GM20000 (cell line): ENCODE measurements around the gene DOCK8.

ENCODE experiments used
- DNase-seq: peaks from one replicate; pipeline ENCODE4 v3.0.0; 2012; ENCODE audit warnings: low spot score
- TF ChIP-seq, protein P1 (sequence below): IDR thresholded peaks from 2 replicates; pipeline ENCODE4 v1.5.1; 2012; ENCODE audit warnings: mild to moderate bottlenecking, control low read depth; ENCODE audit errors: extremely low read depth, missing control alignments

The DOCK8 gene

DNA sequence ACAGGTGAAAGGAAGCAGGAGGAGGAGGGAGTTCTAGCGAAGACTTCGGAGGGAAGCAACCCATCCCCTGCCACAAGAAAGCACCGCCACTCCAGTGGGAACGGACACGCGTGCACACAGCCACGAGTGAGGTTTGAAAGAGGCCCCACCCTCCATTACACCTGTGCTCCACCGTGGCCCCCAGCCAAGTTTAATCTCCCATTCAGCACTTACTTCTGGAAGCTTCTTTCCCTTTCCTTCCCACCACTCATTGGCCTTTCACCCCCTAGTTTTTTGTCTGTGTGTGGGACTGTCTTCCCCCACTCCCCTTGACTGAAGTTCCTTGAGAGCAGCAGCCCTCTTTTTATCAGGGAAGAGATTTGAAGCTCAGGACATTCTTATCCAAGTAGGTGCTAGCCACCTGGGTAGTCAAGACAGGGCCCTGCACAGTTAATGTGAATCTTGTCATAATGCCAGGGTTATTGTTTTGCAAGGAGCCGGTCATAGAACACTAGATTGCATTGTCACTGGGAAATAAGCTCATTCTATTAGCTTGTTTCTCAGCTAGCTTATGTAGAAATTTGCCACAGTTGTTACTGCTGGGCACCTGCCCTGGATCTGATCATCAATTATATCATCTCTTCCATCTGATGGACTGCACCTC lies 256.0 kb downstream of the DOCK8 start:
- TF ChIP-seq, protein P1, sequence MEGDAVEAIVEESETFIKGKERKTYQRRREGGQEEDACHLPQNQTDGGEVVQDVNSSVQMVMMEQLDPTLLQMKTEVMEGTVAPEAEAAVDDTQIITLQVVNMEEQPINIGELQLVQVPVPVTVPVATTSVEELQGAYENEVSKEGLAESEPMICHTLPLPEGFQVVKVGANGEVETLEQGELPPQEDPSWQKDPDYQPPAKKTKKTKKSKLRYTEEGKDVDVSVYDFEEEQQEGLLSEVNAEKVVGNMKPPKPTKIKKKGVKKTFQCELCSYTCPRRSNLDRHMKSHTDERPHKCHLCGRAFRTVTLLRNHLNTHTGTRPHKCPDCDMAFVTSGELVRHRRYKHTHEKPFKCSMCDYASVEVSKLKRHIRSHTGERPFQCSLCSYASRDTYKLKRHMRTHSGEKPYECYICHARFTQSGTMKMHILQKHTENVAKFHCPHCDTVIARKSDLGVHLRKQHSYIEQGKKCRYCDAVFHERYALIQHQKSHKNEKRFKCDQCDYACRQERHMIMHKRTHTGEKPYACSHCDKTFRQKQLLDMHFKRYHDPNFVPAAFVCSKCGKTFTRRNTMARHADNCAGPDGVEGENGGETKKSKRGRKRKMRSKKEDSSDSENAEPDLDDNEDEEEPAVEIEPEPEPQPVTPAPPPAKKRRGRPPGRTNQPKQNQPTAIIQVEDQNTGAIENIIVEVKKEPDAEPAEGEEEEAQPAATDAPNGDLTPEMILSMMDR: no peak
- DNase-seq: no peak

DNA sequence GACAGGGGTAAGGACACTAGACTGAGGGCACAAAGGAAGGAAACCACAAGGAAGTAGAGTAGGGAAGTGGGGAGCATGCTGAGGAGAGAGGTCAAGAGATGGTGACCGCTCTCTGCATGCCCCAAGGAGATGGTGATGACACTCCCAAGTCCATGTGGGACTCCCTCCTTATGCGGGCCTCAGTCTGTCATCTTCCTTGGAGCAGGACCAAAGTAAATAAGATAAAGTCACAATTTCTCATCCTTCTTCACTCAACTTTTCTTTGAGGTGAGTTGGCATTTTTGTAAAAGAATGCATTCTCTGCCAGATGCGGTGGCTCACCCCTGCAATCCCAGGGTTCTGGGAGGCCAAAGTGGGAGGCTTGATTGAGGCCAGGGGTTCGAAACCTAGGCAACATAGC lies 256.7 kb downstream of the DOCK8 start:
- no peak for DNase-seq
- TF ChIP-seq, protein P1: no peak

DNA sequence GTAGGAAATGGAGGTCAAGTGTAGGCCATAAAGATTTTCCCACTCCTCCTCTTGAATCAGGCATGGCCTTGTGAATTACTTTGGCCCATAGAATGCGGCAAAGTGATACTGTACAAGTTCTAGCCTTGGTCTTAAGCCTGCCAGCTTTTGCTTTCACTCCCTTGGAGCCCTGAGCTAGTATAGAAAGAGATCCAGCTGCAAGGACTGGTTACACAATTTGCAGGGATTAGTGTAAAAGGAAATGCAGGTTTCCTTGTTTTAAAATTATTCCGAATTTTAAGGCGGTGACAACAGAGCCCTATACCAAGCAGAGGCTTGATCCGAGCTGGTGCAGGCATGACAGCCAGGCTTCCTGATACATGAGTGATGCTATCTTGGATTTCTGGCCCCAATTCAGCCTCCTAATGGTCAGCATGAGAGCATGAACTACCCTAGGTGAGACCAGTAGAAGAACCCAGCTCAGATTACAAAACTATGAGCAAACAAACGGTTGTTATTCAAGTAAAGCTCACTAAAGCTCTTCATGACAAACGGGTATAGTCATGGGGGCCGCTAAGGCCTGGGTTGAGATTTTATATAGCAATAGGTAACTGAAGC lies 257.9 kb downstream of the DOCK8 start:
- TF ChIP-seq, protein P1: no peak
- DNase-seq: no peak

DNA sequence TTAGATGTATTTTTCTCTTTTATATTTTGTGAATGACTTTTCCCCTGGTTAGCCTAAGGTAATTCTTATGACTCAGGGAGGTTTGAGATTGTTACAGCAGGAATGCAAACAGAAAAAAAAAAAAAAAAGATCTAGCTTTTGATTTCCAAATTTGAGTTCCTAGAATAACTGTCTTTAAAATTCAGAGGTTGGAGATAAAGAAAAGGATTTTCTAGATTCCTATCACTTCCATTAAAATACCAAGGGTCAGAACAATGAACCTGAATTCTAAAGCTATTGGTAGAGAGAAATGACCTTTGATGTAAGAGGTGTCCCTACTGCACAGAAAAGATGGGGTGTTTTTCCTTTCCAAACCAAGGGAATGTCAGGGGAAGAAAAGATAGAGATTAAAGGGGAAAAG lies 262.5 kb downstream of the DOCK8 start:
- TF ChIP-seq, protein P1: no peak
- no peak for DNase-seq

DNA sequence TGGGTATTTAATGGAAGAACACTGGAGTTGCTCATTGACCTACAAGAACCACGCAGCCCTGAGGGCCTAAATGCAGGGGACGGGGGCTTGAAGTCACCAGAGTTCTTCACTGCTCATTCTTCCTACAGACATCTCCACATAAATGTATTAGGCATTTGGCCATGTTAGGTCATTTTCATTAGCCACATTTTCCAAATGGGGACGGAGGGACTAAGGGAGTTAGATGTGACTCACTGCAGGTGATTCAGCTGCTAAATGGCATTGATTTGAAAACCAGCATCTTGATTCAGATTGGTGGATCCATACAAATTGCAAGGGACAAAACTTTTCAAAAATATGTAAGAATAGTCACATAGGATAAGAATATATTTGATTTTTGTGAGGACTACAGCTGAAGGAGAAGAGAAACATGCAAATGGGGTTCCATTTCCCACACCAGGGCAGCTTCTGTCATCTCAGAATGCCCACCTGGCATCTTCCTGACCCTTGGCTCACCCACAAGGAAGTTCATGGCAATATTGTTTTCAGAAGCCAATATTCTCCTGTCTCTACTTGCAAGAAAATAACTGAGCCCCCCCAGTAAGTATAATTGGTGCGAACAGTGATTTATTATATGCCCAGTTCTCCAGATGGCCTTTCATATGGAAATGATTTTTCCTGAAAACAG lies 264.8 kb downstream of the DOCK8 start:
- TF ChIP-seq, protein P1: no peak
- no peak for DNase-seq

DNA sequence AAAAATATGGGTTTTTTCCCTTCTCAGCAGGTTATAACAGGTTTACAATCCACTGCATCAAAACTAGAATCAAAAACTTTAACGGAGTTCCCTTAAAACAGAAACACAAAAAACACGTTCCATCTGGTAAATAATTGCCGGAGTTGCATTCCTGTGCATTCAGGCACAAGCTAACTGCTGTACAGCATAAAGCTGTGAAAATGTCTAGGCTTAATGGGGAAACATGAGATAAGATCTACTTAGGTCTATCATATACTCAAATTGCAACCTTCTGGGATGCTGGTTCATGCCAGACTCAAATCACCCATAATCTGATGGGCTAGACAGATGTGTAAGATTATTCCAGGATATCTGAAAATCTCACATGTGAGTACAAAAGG lies 265.3 kb downstream of the DOCK8 start:
- TF ChIP-seq, protein P1: no peak
- no peak for DNase-seq

DNA sequence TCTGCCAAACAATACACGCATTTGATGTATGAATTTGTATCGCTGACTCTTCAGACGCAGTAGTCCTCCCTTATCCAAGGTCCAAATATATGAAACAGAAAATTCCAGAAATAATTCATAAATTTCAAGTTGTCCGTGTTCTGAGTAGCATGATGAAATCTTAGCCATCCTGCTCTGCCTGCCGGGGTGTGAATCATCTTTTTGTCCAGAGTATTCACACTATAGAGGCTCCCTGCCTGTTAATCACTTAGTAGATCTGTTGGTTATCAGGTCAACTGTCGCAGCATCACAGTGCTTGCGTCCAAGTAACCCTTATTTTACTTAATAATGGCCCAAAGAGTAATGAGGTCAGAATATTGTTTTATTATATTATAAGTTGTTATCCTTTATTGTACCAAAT lies 268.1 kb downstream of the DOCK8 start:
- DNase-seq: no peak
- TF ChIP-seq, protein P1: no peak
